Activated CD8-positive, alpha-beta memory T cell treated with anti-CD3 and anti-CD28 coated beads for 1 hour (primary cell): ENCODE data around the gene PCDH15.

Experiments used
- DNase-seq, 2 donors: peaks; one replicate each; pipeline ENCODE4 v3.0.0-alpha.2; 2020; ENCODE audit warnings: low read depth in 1 of 2; ENCODE audit errors: extremely low read depth in 1 of 2

PCDH15 gene

DNA sequence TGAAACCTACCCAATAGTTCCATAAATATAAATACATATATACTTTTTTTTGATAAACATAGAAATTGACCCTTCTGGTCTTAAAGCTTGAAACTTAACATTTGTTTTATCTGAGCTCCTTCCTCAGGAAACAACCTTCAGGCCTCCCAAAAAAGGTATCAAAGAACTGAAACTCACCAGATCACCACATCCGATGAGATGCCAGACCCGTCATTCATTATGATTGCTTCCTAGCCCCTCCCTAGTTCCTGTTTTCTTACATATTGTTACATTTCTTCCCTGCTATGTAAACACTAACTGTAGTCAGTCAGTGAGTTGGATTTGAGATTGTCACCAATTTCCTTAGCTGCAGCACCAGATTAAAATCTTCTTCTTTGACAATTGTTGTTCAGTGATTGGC lies 663.6 kb downstream of the PCDH15 start:
- no peak for DNase-seq

DNA sequence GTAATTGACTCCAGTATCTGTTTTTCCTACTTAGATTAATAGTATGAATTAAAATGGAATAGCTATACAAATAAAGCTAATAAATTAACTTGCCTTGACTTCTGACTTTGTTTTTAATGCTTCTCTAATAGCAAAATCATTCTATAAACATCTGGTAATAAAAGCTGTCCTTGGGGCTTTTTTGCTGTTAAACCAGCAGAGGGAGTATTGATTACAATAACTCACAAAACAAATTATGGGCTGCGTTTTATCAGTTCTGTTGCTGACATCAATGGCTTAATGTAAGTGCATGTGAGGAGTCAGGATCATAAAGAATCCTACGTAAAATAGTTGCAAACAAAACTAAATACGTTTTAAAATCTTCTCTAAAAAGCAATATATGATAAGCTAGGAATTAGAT lies 667.8 kb downstream of the PCDH15 start:
- DNase-seq: no peak

DNA sequence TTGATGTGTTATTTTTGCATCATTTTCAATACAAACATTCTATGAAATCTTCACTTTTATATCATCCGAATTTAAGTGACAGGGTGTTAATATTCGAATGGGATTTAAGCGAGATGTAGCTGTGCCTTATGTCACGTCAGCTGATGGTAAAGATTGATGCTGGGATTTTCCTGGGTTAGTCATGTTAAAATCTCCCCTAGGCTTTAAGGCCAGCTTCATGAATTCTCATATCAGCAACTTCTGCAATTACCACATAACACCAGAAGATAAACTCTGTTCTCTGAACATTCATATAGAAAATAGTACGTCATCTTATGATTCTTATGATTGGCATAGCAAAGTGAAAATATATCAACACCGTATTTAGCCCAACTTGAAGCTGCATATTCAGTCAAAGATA lies 669.2 kb downstream of the PCDH15 start:
- DNase-seq: no peak

DNA sequence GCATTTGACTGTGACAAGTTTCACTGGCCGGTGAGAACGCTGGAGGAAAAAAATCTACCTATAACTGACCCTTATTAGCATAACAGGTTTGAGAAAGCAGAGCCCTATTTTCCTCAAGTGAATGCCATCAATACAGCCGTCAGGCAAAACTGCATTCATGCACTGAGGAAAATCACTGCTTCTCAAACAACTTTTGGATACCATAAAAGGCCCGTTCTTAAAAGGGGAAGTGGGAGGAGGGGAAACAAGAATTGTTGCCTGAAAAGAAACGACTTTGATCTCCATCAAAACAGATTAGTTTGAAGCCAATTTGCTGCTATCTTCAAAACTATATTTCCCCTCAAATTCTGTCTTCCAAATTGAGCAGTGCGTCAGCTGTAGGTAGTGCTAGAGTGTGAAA lies 670.6 kb downstream of the PCDH15 start:
- no peak for DNase-seq

DNA sequence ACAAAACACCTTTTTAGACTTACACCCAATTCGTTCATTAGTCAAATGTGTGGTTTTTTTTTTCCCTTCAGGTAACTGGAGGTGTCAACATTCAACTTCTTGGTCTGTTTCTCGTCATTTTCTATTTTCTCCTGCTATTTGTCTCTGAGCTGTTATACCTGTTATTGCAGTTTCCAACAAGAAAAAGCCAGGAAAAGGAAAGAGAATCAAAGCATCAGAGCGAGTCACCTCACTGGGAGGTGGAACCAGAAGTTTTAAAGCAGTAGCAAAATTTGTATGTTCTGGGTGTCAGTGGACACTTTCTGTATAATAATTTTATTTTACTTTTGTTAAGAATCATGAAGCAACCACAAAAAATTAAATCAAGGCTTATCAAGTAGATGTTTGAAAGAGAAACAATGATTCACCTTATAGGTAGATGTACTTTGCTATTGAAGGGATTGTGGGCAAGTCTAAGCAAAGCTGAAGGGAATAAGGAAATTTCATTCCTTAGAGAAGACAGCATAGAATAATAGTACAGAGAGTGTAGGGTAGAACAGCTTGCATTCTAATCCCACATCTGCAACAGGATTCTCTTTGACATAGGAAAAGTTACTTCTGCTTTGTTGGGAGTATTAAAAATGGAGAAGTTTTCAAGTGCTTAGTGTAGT lies 675.8 kb downstream of the PCDH15 start:
- DNase-seq: no peak

DNA sequence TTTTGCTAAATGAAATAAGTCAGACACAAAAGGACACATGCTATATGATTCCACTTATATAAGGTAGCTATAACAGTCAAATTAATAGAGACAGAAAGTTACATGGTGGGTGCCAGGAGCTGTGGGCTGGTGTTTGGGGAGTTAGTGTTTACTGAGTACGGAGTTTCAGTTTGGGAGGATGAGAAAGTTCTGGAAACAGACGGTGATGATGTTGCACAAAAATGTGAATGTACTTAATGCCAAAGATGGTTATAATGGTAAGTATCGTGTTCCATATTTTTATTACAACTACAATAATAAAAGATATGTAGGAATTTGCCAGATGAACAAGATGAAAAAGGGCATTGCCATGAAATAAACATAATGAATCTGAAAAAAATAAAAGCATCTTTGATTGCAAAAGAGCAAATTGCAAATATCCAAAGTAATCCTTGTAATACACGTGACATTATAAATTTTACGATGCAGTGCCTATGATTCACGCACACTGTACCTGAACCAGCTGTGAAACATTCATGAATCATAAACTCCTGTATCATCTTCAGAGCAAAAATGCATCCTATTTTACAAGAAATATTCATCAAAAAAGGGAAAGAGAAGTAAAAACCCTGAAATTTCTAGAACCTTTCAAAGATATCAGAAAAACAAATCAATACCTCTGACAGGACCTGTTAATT lies 676.7 kb downstream of the PCDH15 start:
- no peak for DNase-seq

DNA sequence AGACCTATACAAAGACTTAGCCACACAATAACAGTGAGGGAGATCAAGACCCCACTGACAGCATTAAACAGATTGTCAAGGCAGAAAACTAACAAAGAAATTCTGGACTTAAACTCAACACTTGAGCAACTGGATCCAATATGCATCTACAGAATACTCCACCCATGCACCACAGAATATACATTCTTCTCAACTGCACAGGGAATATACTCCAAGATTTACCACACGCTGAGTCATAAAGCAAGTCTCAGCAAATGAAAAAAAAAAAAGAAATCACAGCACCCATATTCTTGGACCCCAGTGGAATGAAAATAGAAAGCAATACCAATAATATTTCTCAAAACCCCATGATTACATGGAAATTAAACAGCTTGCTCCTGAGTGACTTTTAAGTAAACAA lies 680.2 kb downstream of the PCDH15 start:
- no peak for DNase-seq

DNA sequence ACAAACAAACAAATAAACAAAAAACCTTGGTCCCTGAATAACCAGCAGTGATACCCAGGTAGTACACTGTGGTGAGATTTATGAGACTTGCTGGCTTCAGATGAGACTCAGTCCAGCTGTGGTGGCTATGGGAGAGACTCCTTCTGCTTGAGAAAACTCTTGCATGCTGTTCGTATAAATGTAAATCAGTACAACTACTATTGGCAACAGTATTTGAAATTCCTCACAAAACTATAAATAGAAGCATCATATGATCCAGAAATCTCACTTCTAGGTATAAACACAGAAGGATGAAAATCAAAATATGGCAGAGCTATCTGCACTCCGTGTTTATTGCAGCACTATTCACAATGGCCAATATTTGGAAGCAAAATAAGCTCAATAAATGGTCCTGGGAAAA lies 692.1 kb downstream of the PCDH15 start:
- DNase-seq: no peak

DNA sequence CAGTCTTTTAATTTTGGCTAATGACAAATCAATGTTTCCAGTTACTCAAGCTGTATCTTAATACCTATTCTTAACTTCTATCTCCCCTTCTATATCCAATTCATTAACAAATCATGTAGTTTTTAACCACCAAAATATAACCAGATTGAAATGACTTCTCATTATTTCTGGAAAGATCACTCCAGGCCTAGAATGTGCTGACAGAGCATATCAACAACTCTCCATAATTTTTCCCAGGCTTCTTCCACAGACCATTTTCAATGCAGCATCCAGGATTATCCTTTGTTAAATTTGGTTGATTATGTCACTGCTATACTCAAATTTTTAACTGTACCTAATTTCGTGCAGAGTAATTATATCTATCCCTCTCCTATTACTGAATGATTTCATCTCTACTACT lies 704.1 kb downstream of the PCDH15 start:
- no peak for DNase-seq

DNA sequence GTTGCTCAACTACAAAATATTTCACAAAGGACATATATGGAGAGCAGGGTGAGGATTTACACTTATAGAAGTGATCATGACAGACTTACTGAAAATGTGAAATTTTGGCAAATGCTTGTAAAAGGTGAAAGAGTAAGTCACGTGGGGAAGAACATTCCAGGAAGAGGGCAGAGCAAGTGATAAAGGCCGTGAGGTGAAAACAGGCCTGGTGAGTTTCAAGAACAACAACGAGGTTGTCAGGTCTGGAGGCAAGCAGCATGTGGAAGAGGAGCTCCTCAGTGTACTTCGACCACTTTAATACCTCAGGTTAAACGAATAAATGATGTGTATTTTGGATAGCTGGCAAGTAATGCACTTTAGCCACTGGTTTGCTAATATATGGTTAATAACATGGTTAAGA lies 706.7 kb downstream of the PCDH15 start:
- no peak for DNase-seq

DNA sequence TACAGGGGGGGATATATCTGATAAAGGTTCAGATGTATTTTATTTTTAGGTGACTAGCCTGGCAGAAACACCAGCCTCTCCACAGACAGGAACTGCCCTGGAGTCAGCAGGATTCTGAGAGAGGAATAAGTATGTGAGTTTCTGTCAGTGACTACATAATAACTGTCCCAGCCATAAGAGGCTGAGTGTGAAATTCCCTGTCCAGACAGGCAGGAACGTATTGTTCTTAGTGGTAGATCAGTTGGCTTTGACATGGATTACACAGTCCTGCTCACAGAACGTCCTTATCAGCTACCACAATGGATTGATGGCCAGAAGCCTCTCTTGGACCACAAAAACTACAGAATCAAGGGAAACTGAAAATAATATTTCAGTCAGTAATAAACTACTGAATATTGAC lies 709.8 kb downstream of the PCDH15 start:
- no peak for DNase-seq

DNA sequence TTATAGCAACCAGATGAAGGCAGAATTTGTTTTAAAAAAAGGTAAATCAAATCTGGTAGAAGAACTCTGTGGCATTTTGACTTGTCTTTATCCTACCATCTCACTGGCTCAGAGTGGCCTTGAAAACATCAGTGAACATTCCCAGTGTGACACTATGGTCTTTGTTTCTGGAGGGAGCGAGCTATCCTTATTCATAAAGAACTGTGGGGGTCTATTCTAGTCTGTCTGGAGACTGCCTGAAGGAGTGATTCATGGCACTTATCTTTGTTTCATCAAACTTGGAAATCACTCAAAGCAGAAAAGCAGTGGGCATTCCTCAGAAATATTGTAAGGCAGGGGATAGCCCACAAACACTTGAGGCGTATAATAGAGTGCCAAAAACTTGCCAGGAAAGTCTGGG lies 719.1 kb downstream of the PCDH15 start:
- DNase-seq: no peak

DNA sequence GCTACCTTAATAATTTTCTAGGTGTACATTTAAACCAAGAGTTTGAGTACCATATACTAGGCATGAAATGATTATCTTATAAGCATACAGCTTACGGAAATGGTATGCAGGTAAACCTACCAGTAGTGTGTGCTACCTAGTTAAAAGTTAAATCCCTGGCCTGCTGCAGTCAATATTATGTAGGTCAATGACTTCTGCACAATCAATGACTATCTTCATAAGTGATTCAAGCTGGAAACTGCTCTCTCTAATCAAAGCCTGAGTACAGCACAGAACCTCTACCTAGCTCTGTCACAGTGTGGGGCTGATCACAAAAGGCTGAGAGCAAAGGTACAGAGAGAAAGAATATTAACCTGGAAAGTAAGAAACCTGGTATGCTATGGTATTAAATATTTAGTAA lies 733.7 kb downstream of the PCDH15 start:
- DNase-seq: no peak

DNA sequence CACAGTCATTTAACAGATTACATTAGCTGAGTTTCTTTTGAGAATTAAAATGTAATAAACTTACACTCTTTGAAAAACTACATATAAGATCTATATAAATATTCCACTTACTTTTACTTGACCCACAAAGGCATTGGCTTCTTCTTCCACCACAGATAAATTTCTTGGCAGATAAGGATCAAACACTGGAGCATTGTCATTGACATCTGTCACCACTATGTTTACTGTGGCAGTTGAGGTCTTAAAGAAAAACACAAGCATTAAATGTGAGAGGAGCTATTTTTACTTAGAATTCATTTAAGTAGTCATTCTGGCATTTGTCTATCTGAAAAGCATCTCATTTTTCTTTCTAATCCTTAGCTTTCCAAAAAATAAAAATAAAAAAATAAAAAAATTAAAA lies 734.4 kb downstream of the PCDH15 start:
- DNase-seq: no peak

DNA sequence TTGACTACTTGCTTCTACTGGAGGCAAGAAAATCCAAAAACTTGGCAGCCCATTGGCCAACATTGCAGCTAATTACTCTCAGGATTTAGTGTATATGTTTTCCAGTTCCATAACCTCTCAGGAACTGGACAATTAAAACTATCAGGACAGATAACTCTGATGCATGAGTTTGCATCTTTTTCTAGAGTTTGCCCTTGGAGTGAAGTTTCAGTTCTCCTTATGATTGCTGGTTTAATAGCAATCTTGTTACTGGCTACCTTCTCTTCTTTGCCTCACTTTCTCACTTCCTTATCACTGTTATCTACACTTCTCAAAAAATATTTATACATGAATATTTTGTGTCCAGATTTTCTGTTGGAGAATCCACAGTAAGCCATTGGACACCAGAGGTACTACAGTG lies 735.9 kb downstream of the PCDH15 start:
- no peak for DNase-seq

DNA sequence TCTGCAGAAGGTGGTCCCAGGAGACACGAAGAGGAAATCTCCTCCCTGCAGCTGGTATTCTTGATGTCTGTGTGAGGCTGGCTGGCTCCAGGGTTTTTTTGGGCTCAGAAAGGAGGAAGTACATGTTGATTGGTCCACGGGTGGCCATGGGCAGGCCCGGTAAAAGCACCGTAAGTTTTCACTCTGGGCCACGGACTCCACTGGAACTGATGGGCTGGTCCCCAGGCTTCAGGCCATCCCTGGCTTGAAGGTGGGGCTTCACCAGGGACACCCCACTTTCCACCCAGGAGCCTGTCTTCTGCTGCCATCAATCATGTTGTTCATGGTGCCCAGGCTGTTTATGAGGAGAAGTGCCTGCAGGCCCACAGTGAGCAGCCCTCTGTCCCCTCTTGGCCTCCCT lies 736.8 kb downstream of the PCDH15 start:
- no peak for DNase-seq

DNA sequence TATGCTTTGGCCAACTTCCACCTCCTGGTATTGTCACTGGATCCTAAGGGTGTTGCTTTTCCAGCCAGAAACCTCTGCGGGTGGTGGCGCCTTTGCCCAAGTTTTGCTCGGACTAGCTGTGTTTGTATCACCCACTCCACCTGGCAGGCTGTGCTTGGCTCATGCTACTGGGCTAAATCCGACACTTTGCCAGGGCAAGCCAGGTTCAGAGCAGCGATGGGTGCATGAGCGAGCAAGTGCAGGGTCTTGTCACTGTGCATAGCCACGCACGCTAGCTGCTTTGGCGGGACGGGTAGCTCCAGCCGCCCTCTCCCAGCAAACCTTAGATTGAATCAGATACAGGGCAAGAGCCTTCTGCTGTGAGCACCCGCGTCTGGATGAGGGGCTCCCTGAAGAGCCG lies 737.5 kb downstream of the PCDH15 start:
- no peak for DNase-seq

DNA sequence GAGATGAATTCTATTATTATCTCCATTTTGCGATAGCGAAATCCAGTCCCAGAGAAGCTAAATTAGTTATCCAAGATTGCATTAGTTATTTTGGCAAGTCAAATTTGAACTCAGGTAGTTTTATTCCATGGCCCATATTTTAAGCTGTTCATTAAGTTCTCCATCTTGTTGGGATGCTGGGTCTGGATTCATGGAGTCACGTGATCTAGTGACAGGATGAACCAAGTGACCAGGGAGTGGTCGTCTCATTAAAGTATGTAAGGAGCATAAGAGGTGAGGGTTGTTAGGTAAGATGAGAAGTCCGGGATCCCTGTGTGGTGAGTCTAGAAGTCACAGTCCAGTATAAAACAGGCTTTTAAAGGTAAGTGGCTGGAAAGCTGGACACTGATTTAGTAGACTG lies 740.5 kb downstream of the PCDH15 start:
- DNase-seq: no peak

DNA sequence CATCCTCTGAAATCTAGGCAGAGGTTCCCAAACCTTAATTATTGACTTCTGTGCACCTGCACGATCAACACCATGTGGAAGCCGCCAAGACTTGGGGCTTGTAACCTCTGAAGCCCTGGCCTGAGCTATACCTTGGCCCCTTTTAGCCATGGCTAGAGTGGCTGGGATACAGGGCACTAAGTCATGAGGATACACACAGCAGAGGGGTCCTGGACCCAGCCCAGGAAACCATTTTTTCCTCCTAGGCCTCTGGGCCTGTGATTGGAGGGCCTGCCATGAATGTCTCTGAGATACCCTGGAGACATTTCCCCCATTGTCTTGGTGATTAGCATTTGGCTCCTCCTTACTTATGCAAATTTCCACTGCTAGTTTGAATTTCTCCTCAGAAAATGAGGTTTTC lies 743.7 kb downstream of the PCDH15 start:
- DNase-seq: no peak

DNA sequence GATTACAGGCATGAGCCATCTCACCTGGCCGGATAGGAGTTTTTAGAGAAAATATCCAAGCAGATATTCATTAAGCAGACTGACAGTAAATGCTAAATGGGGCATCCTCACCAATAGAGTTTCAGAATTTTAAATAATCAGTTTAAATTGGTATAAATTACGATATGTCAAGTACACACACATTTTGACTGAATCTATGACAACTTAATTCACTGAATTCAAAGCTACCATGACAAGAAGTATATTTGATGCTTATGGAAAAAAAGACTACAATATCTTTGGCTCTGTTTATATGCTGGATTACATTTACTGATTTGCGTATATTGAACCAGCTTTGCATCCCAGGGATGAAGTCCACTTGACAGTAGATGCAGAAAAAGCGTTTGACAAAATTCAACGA lies 774.7 kb downstream of the PCDH15 start:
- DNase-seq: no peak

DNA sequence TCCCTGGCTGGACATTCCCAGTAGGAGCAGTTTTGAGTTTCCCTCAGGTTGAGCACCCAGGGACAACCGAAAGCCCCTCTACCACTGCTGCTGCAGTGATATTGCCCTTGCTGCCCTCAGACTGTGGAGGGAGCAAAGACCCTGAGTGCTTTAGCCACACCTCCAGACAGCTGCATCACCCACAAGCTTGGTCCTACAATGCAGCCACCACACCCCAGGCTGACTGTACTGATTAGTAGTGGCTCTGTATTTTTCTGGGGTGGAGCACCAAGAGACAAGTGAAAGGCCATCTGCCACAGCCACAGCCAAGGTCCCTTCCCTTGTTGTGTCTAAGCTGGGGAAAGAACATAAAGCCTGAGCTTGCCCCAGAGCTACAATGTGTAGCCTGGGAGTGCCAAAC lies 789.9 kb downstream of the PCDH15 start:
- no peak for DNase-seq

DNA sequence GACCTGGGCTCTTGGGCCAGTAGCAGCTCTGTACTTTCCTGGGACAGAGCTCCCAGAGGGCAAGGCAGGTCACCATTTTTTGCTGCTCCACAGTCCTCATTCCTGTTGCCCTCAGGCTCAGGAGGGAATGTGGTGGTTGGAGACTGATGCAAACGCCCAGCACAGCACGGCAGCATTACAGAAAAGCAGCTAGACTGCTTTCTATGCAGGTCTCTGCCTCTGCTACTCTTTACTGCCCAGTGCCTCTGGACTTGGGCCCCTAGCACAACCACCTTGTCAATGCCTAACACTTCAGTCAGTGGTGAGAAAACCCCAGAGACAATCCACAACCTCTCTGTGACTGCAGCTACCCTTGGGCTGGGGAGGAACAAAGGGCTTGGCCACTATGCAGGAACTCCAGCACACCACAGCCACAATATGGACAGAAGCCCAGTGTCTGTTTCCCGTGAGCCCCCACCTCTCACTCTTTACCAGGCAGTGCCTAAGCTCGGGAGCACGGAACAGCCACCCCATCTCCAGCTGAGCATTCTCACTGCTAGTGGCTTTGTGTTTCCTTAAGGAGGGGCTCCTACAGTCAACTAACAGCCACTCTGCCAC lies 790.6 kb downstream of the PCDH15 start:
- DNase-seq: no peak

DNA sequence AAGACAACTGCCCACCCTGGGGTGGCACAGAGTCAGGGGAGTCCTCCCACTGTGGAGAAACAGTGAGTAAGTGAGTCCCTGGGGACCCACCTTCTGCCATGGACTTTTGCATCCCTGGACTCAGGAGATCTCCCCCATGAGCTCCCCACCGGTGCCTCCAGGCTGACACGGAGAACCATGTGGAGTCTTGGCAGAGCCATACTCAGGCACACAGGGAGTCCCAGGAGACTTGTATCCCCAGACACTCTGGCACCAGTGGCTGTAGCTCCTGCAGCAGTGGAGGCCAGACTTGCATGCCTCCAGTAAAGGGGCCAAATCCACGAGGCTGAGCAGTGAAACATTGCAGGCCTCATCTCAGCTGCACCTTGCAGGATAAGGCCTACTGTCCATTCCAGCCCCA lies 791.4 kb downstream of the PCDH15 start:
- no peak for DNase-seq
